ENCODE results near the gene ATG2B.

DNA sequence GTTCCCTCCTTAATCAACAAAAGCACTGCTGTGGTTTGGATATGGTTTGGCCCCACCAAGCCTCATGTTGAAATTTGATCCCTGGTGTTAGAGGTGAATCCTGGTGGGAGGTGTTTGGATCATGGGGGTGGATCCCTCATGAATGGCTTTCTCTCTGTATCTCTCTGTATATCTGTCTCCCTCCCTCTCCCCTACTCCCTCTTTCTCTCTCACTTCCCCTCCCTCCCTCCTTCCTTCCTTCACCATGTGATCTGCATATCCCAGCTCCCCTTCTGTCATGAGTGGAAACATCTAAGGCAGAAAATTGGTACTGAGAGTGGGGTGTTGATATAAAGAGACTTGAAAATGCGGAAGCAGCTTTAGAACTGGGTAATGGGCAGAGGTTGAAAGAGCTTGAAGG is 5.4 kb upstream of the ATG2B start:
- no peak for TF ChIP-seq CTCF (conservative IDR thresholded peaks at IDR 0.05; ENCODE audit: low read depth, low read length)
- TF ChIP-seq POLR2A (IDR thresholded peaks at IDR 0.05; ENCODE audit: low read depth, low read length): no peak
- TF ChIP-seq MAZ (IDR thresholded peaks at IDR 0.05; ENCODE audit: borderline replicate concordance, low read depth, low read length): no peak
- TF ChIP-seq ELK1 (IDR thresholded peaks at IDR 0.05; ENCODE audit: borderline replicate concordance, low read depth, low read length): no peak
- TF ChIP-seq, protein P1, sequence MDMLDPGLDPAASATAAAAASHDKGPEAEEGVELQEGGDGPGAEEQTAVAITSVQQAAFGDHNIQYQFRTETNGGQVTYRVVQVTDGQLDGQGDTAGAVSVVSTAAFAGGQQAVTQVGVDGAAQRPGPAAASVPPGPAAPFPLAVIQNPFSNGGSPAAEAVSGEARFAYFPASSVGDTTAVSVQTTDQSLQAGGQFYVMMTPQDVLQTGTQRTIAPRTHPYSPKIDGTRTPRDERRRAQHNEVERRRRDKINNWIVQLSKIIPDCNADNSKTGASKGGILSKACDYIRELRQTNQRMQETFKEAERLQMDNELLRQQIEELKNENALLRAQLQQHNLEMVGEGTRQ (IDR thresholded peaks at IDR 0.05; ENCODE audit: low read depth, low read length): no peak
- TF ChIP-seq RAD21 (IDR thresholded peaks at IDR 0.05; ENCODE audit: low read length): no peak
- TF ChIP-seq FOS (IDR thresholded peaks at IDR 0.05; ENCODE audit: low read depth, low read length): no peak
- TF ChIP-seq MXI1 (IDR thresholded peaks at IDR 0.05; ENCODE audit: borderline replicate concordance, low read depth, low read length): no peak
- no peak for TF ChIP-seq RFX5 (IDR thresholded peaks at IDR 0.05; ENCODE audit: low read depth, low read length)
- no peak for TF ChIP-seq CHD1 (IDR thresholded peaks at IDR 0.05; ENCODE audit: low read depth, low read length)
- no peak for TF ChIP-seq RCOR1 (IDR thresholded peaks at IDR 0.05; ENCODE audit: insufficient replicate concordance, low read length)

Data from IMR-90 (cell line).